ENCODE data around the gene SCART1. TPM values are rescaled to one million over a fixed set of nuclear protein-coding genes. Genes with fewer than 3 reads are reported as not detected.

SCART1 gene
- total and polyA plus RNA-seq, 10 of the 15 experiments (the other 5 are each of a cell fraction or from before 2014, with no cell fraction given) = 0.05 to 22.0 (median 0.58) TPM

DNA sequence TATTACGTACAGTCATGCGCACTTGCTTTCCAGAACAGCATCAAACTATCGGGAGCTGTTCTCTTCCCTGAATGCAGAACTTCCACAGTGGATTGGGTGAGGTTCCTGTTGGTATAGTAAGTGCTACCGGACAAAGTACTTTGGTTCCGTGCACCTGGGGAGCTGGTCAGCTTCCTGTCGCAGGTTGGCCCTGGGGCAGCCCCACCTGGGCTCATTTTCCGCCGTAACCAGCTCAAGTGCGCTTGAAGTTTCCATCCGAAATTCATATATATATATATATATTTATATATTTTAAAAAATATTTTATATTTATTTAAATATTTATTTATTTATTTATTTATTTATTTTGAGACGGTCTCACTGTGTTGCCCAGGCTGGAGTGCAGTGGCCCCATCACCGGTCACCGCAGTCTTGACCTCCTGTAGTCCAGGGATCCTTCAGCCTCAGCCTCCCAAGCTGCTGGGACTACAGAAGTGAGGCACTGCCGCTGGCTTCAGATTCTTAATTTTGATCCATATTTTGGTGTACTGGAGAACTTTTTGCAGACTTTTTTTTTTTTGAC is 6.5 kb downstream of the SCART1 start:
- Histone ChIP-seq H4K20me1 (ENCODE audit: control insufficient read depth, insufficient read depth) (no peaks in the 10 kb centered on the region), H2AFZ (ENCODE audit: control insufficient read depth, low read depth, low read length) (no peak overlapping the region), H3K9me3 (replicated peaks; ENCODE audit: control insufficient read depth, insufficient read depth, low read length) (no peaks in the 10 kb centered on the region; the same call in 2 of the 3 replicates), H3K4me2 (ENCODE audit: control insufficient read depth, insufficient read depth) (no peak overlapping the region), H3K36me3 (ENCODE audit: control insufficient read depth in 2 of 2, insufficient read depth in 2 of 2, low read length in 1 of 2) (no peaks in the 10 kb centered on the region), H3K9ac (ENCODE audit: control insufficient read depth, insufficient read depth, low read length) (no peak overlapping the region), H3K4me3 (no peak overlapping the region), H3K4me1 (ENCODE audit: control insufficient read depth, insufficient read depth, low read length) (no peaks in the 10 kb centered on the region), H3K27me3 (replicated peaks in 1 of 2; ENCODE audit: control insufficient read depth in 2 of 2, insufficient read depth in 2 of 2, low read length in 1 of 2) (no peaks in the 10 kb centered on the region), H3K79me2 (ENCODE audit: control insufficient read depth, insufficient read depth, low read length) (no peaks in the 10 kb centered on the region), H3K27ac (ENCODE audit: control insufficient read depth, insufficient read depth) (no peak overlapping the region)
- 84% methylated on average over 14 of the region's 14 CpGs for WGBS (ENCODE audit: insufficient coverage, insufficient replicate concordance, low lambda C conversion rate, missing lambda C conversion rate)
- intact Hi-C loops (cut with micrococcal nuclease; ENCODE audit: unreplicated experiment) = no loop called here
- ChIA-PET CTCF (interaction anchor here (1.4 kb wide), 1 partner anchor 131 kb away, joined by 3 read pairs; no protein-coding TSS in a partner anchor), SMC1A (ENCODE audit: uncharacterized antibody, unreplicated experiment) (no interaction called here), POLR2A (no interaction called here), RAD21 (ENCODE audit: unreplicated experiment) (no interaction called here)
- BruUV-seq (replicated peaks) = no TSS peak
- in situ Hi-C loops (cut with MboI) = no loop called here
- DNase-seq (ENCODE audit: low read depth, low spot score) = no peak
- TF ChIP-seq BACH1 (IDR thresholded peaks at IDR 0.05; ENCODE audit: borderline replicate concordance) (no peak), POLR2A (IDR thresholded peaks at IDR 0.05; ENCODE audit: low read depth, low read length) (no peak), PAX5 (IDR thresholded peaks at IDR 0.05; ENCODE audit: borderline replicate concordance, low read depth, low read length) (no peak), DPF2 (IDR thresholded peaks at IDR 0.05) (no peak), NFXL1 (IDR thresholded peaks at IDR 0.05; ENCODE audit: borderline replicate concordance) (no peak), EZH2 (IDR thresholded peaks at IDR 0.05; ENCODE audit: borderline replicate concordance, control insufficient read depth, low read depth, low read length) (no peak), ZNF384 (IDR thresholded peaks at IDR 0.05; ENCODE audit: borderline replicate concordance, low read depth, low read length) (no peak), SUZ12 (IDR thresholded peaks at IDR 0.05; ENCODE audit: unreplicated experiment) (no peak), SMAD1 (IDR thresholded peaks at IDR 0.05; ENCODE audit: low read depth, partially characterized antibody) (no peak)
- TF ChIP-seq, protein P1, sequence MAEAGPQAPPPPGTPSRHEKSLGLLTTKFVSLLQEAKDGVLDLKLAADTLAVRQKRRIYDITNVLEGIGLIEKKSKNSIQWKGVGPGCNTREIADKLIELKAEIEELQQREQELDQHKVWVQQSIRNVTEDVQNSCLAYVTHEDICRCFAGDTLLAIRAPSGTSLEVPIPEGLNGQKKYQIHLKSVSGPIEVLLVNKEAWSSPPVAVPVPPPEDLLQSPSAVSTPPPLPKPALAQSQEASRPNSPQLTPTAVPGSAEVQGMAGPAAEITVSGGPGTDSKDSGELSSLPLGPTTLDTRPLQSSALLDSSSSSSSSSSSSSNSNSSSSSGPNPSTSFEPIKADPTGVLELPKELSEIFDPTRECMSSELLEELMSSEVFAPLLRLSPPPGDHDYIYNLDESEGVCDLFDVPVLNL (IDR thresholded peaks at IDR 0.05; ENCODE audit: low read depth, low read length) = no peak
- TF ChIP-seq, protein P2, sequence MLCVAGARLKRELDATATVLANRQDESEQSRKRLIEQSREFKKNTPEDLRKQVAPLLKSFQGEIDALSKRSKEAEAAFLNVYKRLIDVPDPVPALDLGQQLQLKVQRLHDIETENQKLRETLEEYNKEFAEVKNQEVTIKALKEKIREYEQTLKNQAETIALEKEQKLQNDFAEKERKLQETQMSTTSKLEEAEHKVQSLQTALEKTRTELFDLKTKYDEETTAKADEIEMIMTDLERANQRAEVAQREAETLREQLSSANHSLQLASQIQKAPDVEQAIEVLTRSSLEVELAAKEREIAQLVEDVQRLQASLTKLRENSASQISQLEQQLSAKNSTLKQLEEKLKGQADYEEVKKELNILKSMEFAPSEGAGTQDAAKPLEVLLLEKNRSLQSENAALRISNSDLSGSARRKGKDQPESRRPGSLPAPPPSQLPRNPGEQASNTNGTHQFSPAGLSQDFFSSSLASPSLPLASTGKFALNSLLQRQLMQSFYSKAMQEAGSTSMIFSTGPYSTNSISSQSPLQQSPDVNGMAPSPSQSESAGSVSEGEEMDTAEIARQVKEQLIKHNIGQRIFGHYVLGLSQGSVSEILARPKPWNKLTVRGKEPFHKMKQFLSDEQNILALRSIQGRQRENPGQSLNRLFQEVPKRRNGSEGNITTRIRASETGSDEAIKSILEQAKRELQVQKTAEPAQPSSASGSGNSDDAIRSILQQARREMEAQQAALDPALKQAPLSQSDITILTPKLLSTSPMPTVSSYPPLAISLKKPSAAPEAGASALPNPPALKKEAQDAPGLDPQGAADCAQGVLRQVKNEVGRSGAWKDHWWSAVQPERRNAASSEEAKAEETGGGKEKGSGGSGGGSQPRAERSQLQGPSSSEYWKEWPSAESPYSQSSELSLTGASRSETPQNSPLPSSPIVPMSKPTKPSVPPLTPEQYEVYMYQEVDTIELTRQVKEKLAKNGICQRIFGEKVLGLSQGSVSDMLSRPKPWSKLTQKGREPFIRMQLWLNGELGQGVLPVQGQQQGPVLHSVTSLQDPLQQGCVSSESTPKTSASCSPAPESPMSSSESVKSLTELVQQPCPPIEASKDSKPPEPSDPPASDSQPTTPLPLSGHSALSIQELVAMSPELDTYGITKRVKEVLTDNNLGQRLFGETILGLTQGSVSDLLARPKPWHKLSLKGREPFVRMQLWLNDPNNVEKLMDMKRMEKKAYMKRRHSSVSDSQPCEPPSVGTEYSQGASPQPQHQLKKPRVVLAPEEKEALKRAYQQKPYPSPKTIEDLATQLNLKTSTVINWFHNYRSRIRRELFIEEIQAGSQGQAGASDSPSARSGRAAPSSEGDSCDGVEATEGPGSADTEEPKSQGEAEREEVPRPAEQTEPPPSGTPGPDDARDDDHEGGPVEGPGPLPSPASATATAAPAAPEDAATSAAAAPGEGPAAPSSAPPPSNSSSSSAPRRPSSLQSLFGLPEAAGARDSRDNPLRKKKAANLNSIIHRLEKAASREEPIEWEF (IDR thresholded peaks at IDR 0.05; ENCODE audit: insufficient replicate concordance, low read depth, low read length) = no peak
- no peak for ATAC-seq
- no peak for FAIRE-seq
